Activated CD8-positive, alpha-beta T cell treated with anti-CD3 and anti-CD28 coated beads for 36 hours (primary cell): ENCODE data around the gene AOPEP. TPM values are rescaled to one million over a fixed set of nuclear protein-coding genes. Genes with fewer than 3 reads are reported as not detected.

Experiments used
- ATAC-seq: fragments of 200-7000 bp; cut with Tn5 transposase; one replicate; pipeline ENCODE4 v1.10.0; 2021; ENCODE audit warnings: mild to moderate bottlenecking, moderate library complexity
- CTCF ChIA-PET: fragments of 350-600 bp; sonication (Branson Sonifier 250); formaldehyde crosslinking; loops from one replicate; lab custom pipeline; 2021; ENCODE audit warnings: antibody characterized with exemption; lab: Charles Lee
- POLR2A ChIA-PET: fragments of 350-600 bp; sonication (Branson Sonifier 250); formaldehyde crosslinking; loops from one replicate; lab custom pipeline; 2021; ENCODE audit warnings: antibody characterized with exemption; lab: Charles Lee
- DNase-seq: peaks from one replicate; pipeline ENCODE4 v3.0.0-alpha.2; 2020
- H3K27ac Mint-ChIP-seq: one replicate; pipeline ENCODE4 v1.8.0; 2021; ENCODE audit warnings: mild to moderate bottlenecking, mixed read lengths
- H3K27me3 Mint-ChIP-seq: one replicate; pipeline ENCODE4 v1.8.0; 2021; ENCODE audit warnings: mixed read lengths
- H3K36me3 Mint-ChIP-seq: one replicate; pipeline ENCODE4 v1.8.0; 2021; ENCODE audit warnings: low read depth, mixed read lengths
- H3K4me1 Mint-ChIP-seq: one replicate; pipeline ENCODE4 v1.8.0; 2021; ENCODE audit warnings: low read depth, mixed read lengths
- H3K4me3 Mint-ChIP-seq: one replicate; pipeline ENCODE4 v1.8.0; 2021; ENCODE audit warnings: mild to moderate bottlenecking, moderate library complexity, mixed read lengths
- H3K9me3 Mint-ChIP-seq: one replicate; pipeline ENCODE4 v1.8.0; 2021; ENCODE audit warnings: mixed read lengths
- intact Hi-C: fragments of 100-400 bp; cut with micrococcal nuclease; formaldehyde crosslinking; loops from one replicate; pipeline ENCODE4 v1.10.0; 2022
- total RNA-seq, 2 experiments: library from RNA; stranded (reverse); gene quantifications; one replicate each; pipeline ENCODE4 v1.2.3, GENCODE V29; 2021
- TF ChIP-seq, protein P1 (sequence below): fragments of 200-600 bp; IDR thresholded peaks from one replicate; pipeline ENCODE4 v1.8.0; 2022; ENCODE audit warnings: antibody characterized with exemption, mild to moderate bottlenecking

Gene AOPEP
- total RNA-seq, 2 experiments from 2014 or later: 7.1 to 8.7 TPM

DNA sequence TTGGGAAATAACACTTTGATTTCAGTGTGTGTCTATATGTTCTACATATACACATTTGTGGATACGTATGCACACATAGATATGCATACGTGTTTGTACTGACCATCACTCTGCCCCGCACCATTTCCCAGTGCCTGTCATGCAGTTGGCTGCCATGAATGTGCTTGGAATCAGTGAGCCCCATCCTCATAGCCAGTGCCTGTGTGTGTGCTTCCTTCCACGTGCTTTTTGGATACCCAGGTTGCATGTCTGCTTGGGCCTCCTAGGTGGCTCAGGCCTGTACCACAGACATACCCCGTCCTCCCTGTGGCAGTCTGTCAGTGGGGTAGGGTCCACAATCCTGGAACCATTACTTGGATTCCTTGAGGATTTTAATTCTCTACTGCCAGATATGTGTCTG, 347.4 kb downstream of the AOPEP start:
- H3K27me3 Mint-ChIP-seq: no peaks in the 10 kb centered on the region
- no peaks in the 10 kb centered on the region for H3K9me3 Mint-ChIP-seq
- H3K27ac Mint-ChIP-seq: no peak overlapping the region
- ATAC-seq (no peak), DNase-seq (no peak)
- intact Hi-C loops: no loop called here
- TF ChIP-seq, protein P1, sequence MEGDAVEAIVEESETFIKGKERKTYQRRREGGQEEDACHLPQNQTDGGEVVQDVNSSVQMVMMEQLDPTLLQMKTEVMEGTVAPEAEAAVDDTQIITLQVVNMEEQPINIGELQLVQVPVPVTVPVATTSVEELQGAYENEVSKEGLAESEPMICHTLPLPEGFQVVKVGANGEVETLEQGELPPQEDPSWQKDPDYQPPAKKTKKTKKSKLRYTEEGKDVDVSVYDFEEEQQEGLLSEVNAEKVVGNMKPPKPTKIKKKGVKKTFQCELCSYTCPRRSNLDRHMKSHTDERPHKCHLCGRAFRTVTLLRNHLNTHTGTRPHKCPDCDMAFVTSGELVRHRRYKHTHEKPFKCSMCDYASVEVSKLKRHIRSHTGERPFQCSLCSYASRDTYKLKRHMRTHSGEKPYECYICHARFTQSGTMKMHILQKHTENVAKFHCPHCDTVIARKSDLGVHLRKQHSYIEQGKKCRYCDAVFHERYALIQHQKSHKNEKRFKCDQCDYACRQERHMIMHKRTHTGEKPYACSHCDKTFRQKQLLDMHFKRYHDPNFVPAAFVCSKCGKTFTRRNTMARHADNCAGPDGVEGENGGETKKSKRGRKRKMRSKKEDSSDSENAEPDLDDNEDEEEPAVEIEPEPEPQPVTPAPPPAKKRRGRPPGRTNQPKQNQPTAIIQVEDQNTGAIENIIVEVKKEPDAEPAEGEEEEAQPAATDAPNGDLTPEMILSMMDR: no peak
- H3K4me3 Mint-ChIP-seq: no peak overlapping the region
- ChIA-PET CTCF (no interaction called here), POLR2A (no interaction called here)
- no peaks in the 10 kb centered on the region for H3K4me1 Mint-ChIP-seq
- H3K36me3 Mint-ChIP-seq: no peaks in the 10 kb centered on the region

DNA sequence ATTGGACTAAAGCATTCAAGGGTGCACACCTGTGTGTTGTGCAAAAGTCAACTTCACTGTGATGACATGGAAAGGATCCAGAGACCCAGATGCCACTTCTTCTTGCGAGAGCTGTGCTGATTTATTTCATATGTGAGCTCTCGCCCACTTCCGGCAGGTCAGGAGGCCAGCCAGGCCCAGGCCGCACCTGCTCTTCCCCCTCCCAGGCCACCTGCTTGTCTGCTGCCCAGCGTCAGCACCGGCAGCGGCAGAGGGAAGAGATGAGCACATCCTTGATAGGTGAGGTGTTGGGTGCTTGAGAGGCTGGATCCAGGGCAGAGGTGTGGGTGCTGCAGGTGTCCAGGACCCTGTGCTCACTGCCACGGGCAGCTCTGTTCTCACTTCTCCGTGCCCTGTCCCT, 348.1 kb downstream of the AOPEP start:
- Mint-ChIP-seq H3K27ac (no peak overlapping the region), H3K4me3 (no peak overlapping the region)

DNA sequence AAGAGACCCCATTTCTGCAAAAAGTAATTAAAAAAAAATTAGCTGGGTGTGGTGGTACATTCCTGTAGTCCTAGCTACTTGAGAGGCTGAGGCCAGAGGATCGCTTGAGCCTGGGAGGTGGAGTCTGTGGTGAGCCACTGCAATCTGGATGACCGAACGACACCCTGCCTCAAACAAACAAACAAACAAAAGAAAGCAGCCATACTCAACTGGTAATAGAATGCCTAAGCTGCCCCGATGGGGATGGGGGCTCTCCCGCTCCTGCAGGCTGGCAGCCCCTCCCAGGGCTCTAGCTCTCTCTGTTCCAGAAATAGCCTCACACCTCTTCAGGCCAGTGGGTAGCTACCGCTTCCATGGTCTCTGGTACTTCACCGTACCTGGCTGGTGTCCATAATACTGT, 349.2 kb downstream of the AOPEP start:
- DNase-seq (no peak), ATAC-seq (no peak)
- H3K36me3 Mint-ChIP-seq: no peaks in the 10 kb centered on the region
- ChIA-PET POLR2A (no interaction called here), CTCF (no interaction called here)
- TF ChIP-seq, protein P1: no peak
- intact Hi-C loops: no loop called here
- no peak overlapping the region for H3K4me3 Mint-ChIP-seq
- H3K9me3 Mint-ChIP-seq: no peaks in the 10 kb centered on the region
- H3K4me1 Mint-ChIP-seq: no peaks in the 10 kb centered on the region
- H3K27ac Mint-ChIP-seq: no peak overlapping the region
- no peaks in the 10 kb centered on the region for H3K27me3 Mint-ChIP-seq

More for the DNA sequence above, 348.1 kb downstream of the AOPEP start:
- DNase-seq (no peak), ATAC-seq (no peak)
- Mint-ChIP-seq H3K36me3 (no peaks in the 10 kb centered on the region), H3K9me3 (no peaks in the 10 kb centered on the region), H3K27me3 (no peaks in the 10 kb centered on the region), H3K4me1 (no peaks in the 10 kb centered on the region)
- POLR2A ChIA-PET: no interaction called here
- CTCF ChIA-PET: no interaction called here
- intact Hi-C loops: no loop called here
- TF ChIP-seq, protein P1: no peak

DNA sequence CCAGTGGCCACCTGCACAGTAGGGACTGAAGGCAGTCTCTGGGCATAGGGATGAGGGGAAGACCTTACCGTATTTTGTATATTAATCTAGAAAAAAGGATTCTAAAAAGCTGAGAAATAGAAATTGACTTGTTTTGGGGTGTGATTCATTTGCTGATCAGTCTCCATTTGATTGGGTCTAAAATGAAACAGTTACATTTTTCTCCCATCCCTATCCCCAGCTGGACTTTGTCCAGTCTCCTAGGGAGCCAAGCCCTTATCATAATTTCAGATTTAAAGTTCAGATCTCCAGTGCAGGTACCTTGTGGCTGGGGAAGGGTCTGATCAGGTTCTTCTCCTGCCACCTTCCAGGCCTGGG, 350.2 kb downstream of the AOPEP start:
- no peak overlapping the region for H3K27ac Mint-ChIP-seq

DNA sequence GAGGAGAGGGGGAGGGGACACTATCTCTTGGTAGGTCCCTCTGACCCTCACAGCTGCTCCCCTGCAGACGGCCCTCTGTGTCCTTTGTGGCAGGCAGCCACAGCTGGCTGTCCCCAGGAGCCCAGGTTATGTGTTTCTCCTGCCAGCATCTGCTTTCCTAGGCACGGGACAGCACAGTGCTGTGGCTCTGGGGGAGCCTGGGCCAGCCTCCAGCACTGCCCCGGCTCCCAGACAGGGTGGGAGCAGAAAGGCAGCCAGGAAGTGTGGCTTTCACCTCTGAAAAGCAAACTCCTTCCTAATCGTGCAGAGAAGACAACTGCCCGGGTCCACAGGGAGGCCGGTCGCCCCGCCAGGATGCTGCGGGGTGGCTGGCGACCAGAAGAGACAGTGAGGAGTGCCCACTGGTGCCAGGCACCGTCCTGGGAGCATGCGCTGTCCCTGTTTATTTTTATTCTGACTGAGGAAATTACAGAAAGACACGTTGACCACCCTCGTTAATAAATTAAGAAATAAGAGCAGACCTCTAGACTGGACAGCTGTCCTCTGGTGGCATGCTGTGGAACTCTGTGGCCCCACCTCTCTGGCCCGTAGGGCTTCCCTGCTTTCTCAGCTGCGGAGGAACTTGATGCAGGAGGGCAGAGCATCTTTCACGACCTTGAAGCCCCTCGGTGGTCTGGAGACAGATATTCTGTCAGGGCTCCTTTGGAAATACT, 350.7 kb downstream of the AOPEP start:
- Mint-ChIP-seq H3K36me3 (no peaks in the 10 kb centered on the region), H3K27ac (no peak overlapping the region), H3K27me3 (no peaks in the 10 kb centered on the region), H3K4me1 (no peaks in the 10 kb centered on the region), H3K4me3 (no peak overlapping the region), H3K9me3 (no peaks in the 10 kb centered on the region)
- TF ChIP-seq, protein P1: no peak
- no peak for ATAC-seq
- intact Hi-C loops: no loop called here
- ChIA-PET POLR2A (no interaction called here), CTCF (no interaction called here)
- DNase-seq: no peak

More for the DNA sequence above, 350.2 kb downstream of the AOPEP start:
- ATAC-seq (no peak), DNase-seq (no peak)
- no peaks in the 10 kb centered on the region for H3K36me3 Mint-ChIP-seq
- TF ChIP-seq, protein P1: no peak
- ChIA-PET POLR2A (no interaction called here), CTCF (no interaction called here)
- intact Hi-C loops: no loop called here
- no peaks in the 10 kb centered on the region for H3K27me3 Mint-ChIP-seq
- no peaks in the 10 kb centered on the region for H3K4me1 Mint-ChIP-seq
- no peak overlapping the region for H3K4me3 Mint-ChIP-seq
- no peaks in the 10 kb centered on the region for H3K9me3 Mint-ChIP-seq
